ENCODE data around the gene ARRB1.

The ARRB1 gene

DNA sequence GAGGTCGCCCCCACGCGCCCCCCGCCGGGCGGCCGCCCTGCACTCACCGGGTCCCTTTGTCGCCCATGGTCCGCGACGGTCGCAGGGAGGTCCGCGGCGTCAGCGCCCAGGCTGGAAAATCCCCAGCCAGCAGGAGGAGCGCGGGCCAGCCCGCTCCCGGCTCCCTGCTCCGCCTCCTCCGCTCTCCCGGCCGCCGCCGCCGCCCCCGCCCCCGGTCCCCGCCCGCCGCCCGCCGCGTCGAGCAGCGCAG lies at the start of gene ARRB1:
TSS of gene ARRB1 (minus strand) at position 121 of the 250 bp plus-strand sequence. CDS start at position 67, 54 bp downstream.
- Histone ChIP-seq H3K9me3 (no peaks in the 10 kb centered on the region), H4K20me1 (peaks cover 6% of the 10 kb centered on the region; the same call in 1 of the 2 replicates), H3K4me3 (peak within 1 kb of the TSS; percentile 89), H3K27me3 (no peaks in the 10 kb centered on the region), H3K9ac (peak within 1 kb of the TSS; percentile 93), H3K36me3 (0 out of 2 replicates have a peak, but pooled peaks cover 10% of the 10 kb centered on the region), H3K27ac (peak within 1 kb of the TSS; percentile 96), H3K4me1 (peaks cover 58% of the 10 kb centered on the region), H3K4me2 (peak within 1 kb of the TSS; percentile 93)
- TF ChIP-seq Cebpa-rat (IDR thresholded peaks at IDR 0.05): no peak

DNA sequence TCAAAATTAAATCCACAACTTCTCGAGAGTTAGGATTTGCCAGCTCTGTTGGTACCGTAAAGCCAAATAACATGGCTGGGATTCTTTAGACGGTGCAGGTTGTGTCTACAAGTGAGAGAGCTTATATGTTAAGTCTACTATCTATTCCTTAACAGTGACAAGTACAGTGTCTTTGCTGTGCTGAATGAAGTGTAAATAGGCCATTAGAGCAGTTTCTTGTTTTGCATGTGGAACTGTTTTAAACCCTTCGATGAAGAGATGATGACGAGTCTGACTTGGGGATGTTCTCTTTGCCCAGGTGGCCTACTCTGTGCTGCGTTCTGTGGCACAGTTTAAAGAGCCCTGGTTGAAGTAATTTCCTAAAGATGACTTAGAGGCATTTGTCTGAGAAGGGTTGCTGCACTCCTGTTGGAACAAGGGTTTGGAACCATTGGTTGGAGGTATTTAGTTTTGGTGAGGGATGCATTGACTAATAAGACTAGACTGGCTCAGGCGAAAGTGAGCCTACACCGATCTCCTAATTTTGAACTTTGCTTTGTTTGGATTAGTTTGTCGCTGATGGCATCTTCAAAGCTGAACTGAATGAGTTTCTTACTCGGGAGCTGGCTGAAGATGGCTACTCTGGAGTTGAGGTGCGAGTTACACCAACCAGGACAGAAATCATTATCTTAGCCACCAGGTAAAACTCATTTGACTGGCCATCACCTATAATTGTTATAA lies 48.8 kb upstream of the ARRB1 start:
- Histone ChIP-seq H3K4me1 (peaks cover 67% of the 10 kb centered on the region), H3K9me3 (no peaks in the 10 kb centered on the region), H3K36me3 (peaks cover 50% of the 10 kb centered on the region), H3K4me3 (peak overlapping the region; percentile 84), H3K27ac (peak overlapping the region; percentile 97), H3K9ac (peak overlapping the region; percentile 98), H3K4me2 (peak overlapping the region; percentile 86), H3K27me3 (no peaks in the 10 kb centered on the region), H4K20me1 (peaks cover 58% of the 10 kb centered on the region)
- no peak for TF ChIP-seq Cebpa-rat (IDR thresholded peaks at IDR 0.05)

DNA sequence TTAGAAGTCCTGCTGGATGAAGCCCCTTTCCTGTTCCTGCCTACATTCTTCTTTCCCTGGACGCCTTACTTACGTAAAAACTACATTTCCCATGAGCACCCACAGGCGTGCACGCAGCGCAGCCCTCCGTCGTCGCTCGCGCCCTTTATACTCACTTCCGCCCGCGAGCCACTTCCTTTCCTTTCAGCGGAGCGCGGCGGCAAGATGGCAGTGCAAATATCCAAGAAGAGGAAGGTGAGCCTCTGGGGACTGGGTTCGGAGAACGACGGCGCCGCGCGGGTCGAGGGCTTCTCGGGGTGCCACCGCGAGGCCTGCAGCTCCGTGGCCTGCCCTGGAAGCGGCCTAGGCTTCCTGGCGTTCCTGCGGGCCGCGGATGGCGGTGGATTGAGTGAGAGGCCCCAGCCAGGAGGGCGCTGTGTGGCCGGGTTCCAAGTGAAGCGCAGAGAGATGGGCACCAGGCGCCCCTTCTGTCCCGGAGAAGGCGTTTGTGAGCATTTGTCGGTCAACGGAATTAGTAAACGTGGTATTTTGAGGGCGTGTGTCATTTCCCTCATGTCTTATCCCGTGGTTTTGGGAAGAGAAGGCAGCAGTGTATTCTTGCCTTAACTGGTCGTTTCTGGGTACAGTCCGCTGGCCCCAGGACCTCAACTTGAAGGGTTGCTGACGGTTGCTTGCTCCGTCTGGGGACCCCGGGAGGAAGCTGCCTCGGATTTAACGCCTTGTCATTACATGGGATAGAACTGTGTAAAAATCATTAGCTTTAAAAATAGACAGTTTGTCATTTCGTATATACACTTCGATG lies 48.1 kb upstream of the ARRB1 start, which contains the start of gene RPS3:
TSS of gene RPS3 (plus strand) at position 175 of the 802 bp plus-strand sequence. CDS start at position 205, 30 bp downstream.
- peak within 1 kb of the TSS; percentile 84 for H3K4me3 ChIP-seq
- peaks cover 43% of the 10 kb centered on the region for H3K36me3 ChIP-seq
- H3K27ac ChIP-seq: peak within 1 kb of the TSS; percentile 97
- peak within 1 kb of the TSS; percentile 98 for H3K9ac ChIP-seq
- H4K20me1 ChIP-seq: peaks cover 51% of the 10 kb centered on the region
- H3K9me3 ChIP-seq: no peaks in the 10 kb centered on the region
- peak within 1 kb of the TSS; percentile 87 for H3K4me2 ChIP-seq
- TF ChIP-seq Cebpa-rat (IDR thresholded peaks at IDR 0.05): no peak
- H3K4me1 ChIP-seq: peaks cover 71% of the 10 kb centered on the region
- no peaks in the 10 kb centered on the region for H3K27me3 ChIP-seq

DNA sequence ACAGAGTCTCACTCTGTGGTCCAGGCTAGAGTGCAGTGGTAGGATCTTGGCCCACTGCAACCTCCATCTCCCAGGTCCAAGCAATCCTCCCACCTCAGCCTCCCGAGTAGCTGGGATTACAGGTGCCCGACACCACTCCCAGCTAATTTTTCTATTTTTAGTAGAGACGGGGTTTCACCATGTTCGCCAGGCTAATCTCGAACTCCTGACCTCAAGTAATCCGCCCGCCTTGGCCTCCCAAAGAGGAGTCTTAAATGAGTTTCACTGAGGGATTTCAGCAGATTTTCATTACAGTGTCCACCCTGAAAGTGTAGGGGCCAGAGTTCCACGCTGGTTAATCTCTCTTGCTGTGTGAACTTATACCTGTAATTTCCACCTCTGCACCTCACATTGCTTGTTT lies 47.4 kb upstream of the ARRB1 start:
- Histone ChIP-seq H3K9ac (no peak overlapping the region), H3K9me3 (no peaks in the 10 kb centered on the region), H3K4me1 (peaks cover 67% of the 10 kb centered on the region), H3K27ac (peak overlapping the region; percentile 97), H3K4me3 (peak overlapping the region; percentile 36; the same call in 1 of the 2 replicates), H4K20me1 (peaks cover 44% of the 10 kb centered on the region), H3K36me3 (peaks cover 36% of the 10 kb centered on the region), H3K27me3 (no peaks in the 10 kb centered on the region), H3K4me2 (peak overlapping the region; percentile 87)
- TF ChIP-seq Cebpa-rat (IDR thresholded peaks at IDR 0.05): no peak

DNA sequence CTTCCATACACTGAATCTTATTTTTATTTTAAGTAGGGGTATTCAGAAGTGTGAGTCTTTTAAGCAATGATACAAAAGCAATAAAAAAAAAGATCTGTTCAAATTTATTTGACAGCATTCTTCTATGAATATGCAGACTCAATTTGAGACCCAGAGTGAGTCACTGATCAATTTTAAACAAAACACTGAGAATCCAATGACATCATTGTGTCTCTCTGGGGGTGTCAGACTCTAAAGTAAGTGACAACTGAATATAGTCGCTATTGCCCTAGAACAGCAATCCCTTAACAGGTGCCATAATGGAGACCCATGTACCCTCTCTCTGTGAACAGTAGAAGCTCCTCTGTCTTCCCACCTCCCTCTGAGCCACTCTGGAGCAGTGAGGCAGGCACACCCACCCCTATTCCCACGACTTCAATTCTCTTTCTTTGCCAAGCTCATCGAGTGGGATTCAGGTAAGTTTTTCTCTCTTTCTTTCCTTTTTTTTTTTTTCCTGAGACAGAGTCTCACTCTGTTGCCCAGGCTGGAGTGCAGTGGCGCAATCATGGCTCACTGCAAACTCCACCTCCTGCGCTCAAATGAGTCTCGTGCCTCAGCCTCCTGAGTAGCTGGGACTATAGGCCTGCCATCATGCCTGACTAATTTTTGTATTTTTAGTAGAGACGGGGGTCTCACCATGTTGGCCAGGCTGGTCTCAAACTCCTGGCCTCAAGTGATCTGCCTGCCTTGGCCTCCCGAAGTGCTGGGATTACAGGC lies 42.8 kb upstream of the ARRB1 start:
- Histone ChIP-seq H3K4me2 (peak overlapping the region; percentile 40; the same call in 1 of the 2 replicates), H3K27ac (0 out of 2 replicates have a peak overlapping the region, but pooled peaks have one; percentile 12), H3K4me3 (no peak overlapping the region), H3K27me3 (no peaks in the 10 kb centered on the region), H3K4me1 (peaks cover 32% of the 10 kb centered on the region), H3K36me3 (no peaks in the 10 kb centered on the region), H3K9ac (no peak overlapping the region; the same call in 1 of the 2 replicates), H3K9me3 (no peaks in the 10 kb centered on the region), H4K20me1 (no peaks in the 10 kb centered on the region)
- no peak for TF ChIP-seq Cebpa-rat (IDR thresholded peaks at IDR 0.05)

DNA sequence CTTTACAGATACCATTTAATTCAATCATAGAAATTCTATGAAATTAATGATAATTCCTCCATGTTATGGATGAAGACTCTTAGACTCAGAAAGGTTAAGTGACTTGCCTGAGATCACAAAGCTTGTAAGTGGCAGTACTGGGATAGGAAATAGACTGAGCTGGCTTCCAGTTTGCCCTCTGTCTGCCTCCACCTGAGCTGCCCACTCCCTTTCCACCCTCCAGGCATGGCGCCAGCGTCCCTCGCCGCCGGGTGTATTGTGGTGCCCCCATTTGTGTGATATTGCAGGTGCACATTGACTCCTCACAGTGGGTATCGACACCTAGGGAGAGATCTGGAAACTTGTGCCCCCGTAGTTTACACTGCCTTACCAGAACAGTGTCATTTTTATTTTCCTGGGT lies 38.5 kb upstream of the ARRB1 start:
- Histone ChIP-seq H3K4me2 (no peak overlapping the region), H3K9me3 (no peaks in the 10 kb centered on the region), H3K27ac (no peak overlapping the region), H3K9ac (no peak overlapping the region), H3K4me3 (no peak overlapping the region), H4K20me1 (no peaks in the 10 kb centered on the region), H3K36me3 (no peaks in the 10 kb centered on the region), H3K4me1 (peaks cover 11% of the 10 kb centered on the region), H3K27me3 (no peaks in the 10 kb centered on the region)
- no peak for TF ChIP-seq Cebpa-rat (IDR thresholded peaks at IDR 0.05)

DNA sequence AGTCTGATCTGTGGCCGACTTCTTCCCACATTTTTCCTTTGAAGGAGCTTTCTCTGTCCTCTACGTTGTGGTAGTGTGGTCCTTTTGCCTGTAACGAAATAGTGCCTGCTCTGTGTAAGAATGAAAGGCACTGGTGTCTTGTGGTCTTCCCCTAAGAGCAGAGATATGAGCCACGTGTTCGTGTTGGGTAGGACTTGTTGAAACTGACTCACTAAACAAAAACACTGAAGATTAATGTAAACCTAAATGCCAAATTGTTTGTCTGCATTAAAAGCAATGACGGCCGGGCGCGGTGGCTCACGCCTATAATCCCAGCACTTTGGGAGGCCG lies 37.8 kb upstream of the ARRB1 start:
- Histone ChIP-seq H3K9me3 (no peaks in the 10 kb centered on the region), H3K4me2 (0 out of 2 replicates have a peak overlapping the region, but pooled peaks have one; percentile 3), H4K20me1 (no peaks in the 10 kb centered on the region), H3K27me3 (no peaks in the 10 kb centered on the region), H3K9ac (no peak overlapping the region), H3K27ac (no peak overlapping the region), H3K4me1 (peaks cover 12% of the 10 kb centered on the region), H3K36me3 (no peaks in the 10 kb centered on the region), H3K4me3 (no peak overlapping the region)
- no peak for TF ChIP-seq Cebpa-rat (IDR thresholded peaks at IDR 0.05)

DNA sequence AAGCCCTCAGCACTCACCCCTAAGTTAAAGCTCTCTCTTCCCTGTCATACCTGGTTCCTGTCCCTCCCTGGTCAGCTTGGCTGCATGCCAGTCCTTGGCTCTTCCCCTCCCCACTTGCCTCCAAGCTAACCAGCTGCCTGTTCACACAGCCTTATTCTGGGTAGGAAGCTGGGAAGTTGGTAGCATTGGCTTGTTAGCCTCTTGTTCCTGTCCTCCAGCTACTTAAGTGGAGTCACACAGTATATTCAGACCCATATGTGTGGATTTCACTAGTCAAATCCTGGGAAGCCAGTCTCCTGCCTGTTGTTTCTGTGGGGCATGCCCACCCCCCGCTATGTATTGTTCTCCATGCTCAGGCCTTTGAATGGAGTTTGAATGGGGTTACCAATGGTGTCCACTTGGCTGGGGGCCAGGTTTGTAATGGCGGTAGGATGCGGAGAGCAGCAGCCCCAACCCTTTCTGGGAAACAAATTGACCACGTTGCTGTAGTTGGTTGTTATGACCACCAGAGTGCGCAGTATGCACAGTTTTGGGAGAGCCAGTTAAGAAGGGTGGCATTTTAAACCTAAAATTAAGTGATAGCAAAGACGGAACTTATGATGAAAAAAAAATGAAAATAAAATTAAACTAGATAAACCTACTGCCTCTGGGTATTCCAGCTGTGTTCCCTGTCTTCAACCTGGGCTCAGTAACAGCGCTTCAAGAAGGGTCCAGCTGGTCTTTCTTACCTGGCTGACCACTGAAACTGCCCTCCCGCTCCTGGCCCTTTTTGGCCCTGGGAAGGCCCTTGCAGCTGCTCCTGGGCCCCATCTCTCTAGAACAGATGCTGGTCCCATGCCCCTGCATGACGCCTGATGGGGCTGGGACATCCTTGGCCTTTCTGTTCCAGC lies 37.2 kb upstream of the ARRB1 start:
- Histone ChIP-seq H3K9me3 (no peaks in the 10 kb centered on the region), H3K27ac (no peak overlapping the region), H3K4me3 (no peak overlapping the region), H4K20me1 (no peaks in the 10 kb centered on the region), H3K4me1 (peaks cover 18% of the 10 kb centered on the region), H3K9ac (no peak overlapping the region), H3K27me3 (no peaks in the 10 kb centered on the region), H3K4me2 (0 out of 2 replicates have a peak overlapping the region, but pooled peaks have one; percentile 3), H3K36me3 (no peaks in the 10 kb centered on the region)
- TF ChIP-seq Cebpa-rat (IDR thresholded peaks at IDR 0.05): no peak

All from BLaER1 (cell line).